Neural crest cell (in vitro differentiated cells): Measurements from ENCODE around the gene MRPS12. TPM values are rescaled to one million over a fixed set of nuclear protein-coding genes. Genes with fewer than 3 reads are reported as not detected.

Experiments used
- DNase-seq: peaks from one replicate; pipeline ENCODE4 v3.0.0; 2021; ENCODE audit warnings: low read depth, mixed read lengths, low spot score
- H3K27ac Mint-ChIP-seq: one replicate; pipeline ENCODE4 v1.8.0; 2021; ENCODE audit warnings: mild to moderate bottlenecking, mixed read lengths; ENCODE audit not compliant: unreplicated experiment
- H3K27me3 Mint-ChIP-seq: 2 replicates; pipeline ENCODE4 v1.8.0; 2021; ENCODE audit warnings: low read depth, mild to moderate bottlenecking, mixed read lengths
- H3K36me3 Mint-ChIP-seq: 2 replicates; pipeline ENCODE4 v1.8.0; 2021; ENCODE audit warnings: low read depth, mild to moderate bottlenecking, mixed read lengths
- H3K4me1 Mint-ChIP-seq: 2 replicates; pipeline ENCODE4 v1.8.0; 2021; ENCODE audit warnings: mixed read lengths
- H3K4me3 Mint-ChIP-seq: one replicate; pipeline ENCODE4 v1.8.0; 2021; ENCODE audit warnings: mild to moderate bottlenecking, mixed read lengths
- H3K9me3 Mint-ChIP-seq: 2 replicates; pipeline ENCODE4 v1.8.0; 2021; ENCODE audit warnings: mixed read lengths
- CTCF ChIP-seq: fragments of 200-600 bp; sonication (generic); conservative IDR thresholded peaks from 2 replicates; pipeline ENCODE4 v1.5.0; 2021; ENCODE audit warnings: antibody characterized with exemption, mild to moderate bottlenecking
- total RNA-seq: library from RNA; stranded (reverse); gene quantifications from 2 replicates; pipeline ENCODE4 v1.2.1, GENCODE V29; 2021

Gene MRPS12
- total RNA-seq, 1 donor from 2014 or later: 34.4 TPM

- Mint-ChIP-seq H3K9me3 (no peaks in the 10 kb centered on the region), H3K27ac (no peak overlapping the region), H3K36me3 (peaks cover 8% of the 10 kb centered on the region), H3K4me3 (no peak overlapping the region), H3K27me3 (no peaks in the 10 kb centered on the region), H3K4me1 (peaks cover 11% of the 10 kb centered on the region)
- no peak for TF ChIP-seq CTCF
- no peak for DNase-seq
These were observed 25.1 kb upstream of the MRPS12 start for GRCh38 chr19:38905620-38906019.

DNA sequence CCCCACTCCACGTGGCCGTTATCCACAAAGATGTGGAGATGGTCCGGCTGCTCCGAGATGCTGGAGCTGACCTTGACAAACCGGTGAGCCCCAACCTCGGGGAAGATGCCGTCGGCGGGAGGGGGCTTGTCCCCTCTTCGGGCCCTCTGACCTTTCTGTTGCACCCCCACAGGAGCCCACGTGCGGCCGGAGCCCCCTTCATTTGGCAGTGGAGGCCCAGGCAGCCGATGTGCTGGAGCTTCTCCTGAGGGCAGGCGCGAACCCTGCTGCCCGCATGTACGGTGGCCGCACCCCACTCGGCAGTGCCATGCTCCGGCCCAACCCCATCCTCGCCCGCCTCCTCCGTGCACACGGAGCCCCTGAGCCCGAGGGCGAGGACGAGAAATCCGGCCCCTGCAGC, 23.5 kb upstream of the MRPS12 start:
- peaks cover 7% of the 10 kb centered on the region for H3K4me1 Mint-ChIP-seq
- peaks cover 6% of the 10 kb centered on the region for H3K36me3 Mint-ChIP-seq
- H3K27ac Mint-ChIP-seq: no peak overlapping the region
- no peak overlapping the region for H3K4me3 Mint-ChIP-seq
- no peak for TF ChIP-seq CTCF
- no peaks in the 10 kb centered on the region for H3K9me3 Mint-ChIP-seq
- no peak for DNase-seq
- no peaks in the 10 kb centered on the region for H3K27me3 Mint-ChIP-seq

DNA sequence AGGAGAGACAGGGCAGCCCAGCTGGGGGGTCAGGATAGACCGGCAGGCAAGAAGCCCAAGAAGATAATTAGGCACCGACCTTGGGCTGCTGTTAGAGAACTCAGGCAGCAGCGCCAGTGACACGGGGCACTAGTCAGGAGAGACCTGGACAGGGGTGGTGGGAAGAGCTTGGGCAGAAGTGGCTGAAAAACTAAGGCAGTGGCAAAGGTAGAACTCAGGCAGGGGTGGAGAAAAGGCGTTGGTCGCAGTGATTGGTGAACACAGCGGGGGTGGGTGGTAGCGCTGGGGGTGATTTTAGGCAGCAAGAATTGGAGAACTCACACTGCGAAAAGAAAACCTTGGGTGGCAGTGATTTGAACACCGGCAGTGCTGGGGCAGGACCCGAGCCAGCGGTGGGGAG, 23.1 kb upstream of the MRPS12 start:
- Mint-ChIP-seq H3K9me3 (no peaks in the 10 kb centered on the region), H3K36me3 (peaks cover 6% of the 10 kb centered on the region), H3K27me3 (no peaks in the 10 kb centered on the region), H3K4me3 (no peak overlapping the region), H3K27ac (no peak overlapping the region), H3K4me1 (peaks cover 7% of the 10 kb centered on the region)
- no peak for TF ChIP-seq CTCF
- DNase-seq: no peak

DNA sequence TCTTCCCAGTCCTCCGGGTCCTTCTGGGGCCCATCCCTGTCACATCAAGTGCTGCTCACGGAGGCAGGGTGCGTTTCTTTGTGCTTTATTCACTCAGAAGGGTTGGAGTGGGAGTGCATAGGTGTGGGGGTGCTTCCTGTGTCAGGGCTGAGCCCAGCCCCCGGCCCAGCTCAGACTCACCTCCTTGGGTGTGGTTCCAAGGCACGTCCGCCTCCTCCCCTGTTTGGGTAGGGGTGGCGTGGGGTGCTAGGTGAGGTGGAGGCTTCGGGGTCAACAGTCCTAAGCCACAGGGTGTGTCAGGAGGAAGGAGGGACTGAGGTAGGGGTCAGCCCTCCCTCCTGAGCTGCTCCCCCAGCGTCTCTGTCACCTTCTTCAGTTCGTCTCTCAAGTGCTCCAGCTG, 21.8 kb upstream of the MRPS12 start:
- Mint-ChIP-seq H3K36me3 (peaks cover 6% of the 10 kb centered on the region), H3K9me3 (no peaks in the 10 kb centered on the region), H3K4me1 (peaks cover 7% of the 10 kb centered on the region), H3K27me3 (no peaks in the 10 kb centered on the region), H3K27ac (no peak overlapping the region), H3K4me3 (no peak overlapping the region)
- TF ChIP-seq CTCF: no peak
- no peak for DNase-seq

DNA sequence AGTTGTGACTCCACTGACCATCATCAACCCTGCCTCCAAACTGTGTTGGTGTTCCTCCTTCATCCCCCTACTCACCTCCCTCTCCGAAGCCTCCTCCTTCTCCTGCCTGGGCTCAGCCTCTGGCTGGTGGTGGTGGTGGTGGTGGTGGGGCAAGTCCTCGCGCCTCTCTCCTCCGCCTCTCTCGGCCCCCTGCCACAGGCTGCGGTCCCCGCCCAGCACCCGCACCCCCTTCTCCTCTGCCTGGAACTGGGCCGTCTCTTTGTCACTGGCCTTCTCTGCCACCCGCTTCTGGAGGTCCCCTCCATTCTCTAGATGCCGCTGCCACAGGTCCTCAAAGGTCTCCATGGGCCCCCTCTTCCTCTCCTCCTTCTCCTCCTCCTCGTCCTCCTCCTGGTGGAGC, 20.3 kb upstream of the MRPS12 start:
- no peak for DNase-seq
- Mint-ChIP-seq H3K4me1 (no peaks in the 10 kb centered on the region), H3K36me3 (peaks cover 6% of the 10 kb centered on the region), H3K27ac (no peak overlapping the region), H3K9me3 (no peaks in the 10 kb centered on the region), H3K4me3 (no peak overlapping the region), H3K27me3 (no peaks in the 10 kb centered on the region)
- TF ChIP-seq CTCF: no peak
